Activated CD4-positive, alpha-beta memory T cell treated with anti-CD3 and anti-CD28 coated beads, Interleukin-2, amount 10 ng/mL, durations not matched to agents 7 days and 5 days (primary cell): Measurements from ENCODE around the gene ASB10. TPM values are rescaled to one million over a fixed set of nuclear protein-coding genes. Genes with fewer than 3 reads are reported as not detected.

Experiments
- CTCF ChIA-PET: fragments of 350-600 bp; sonication (Branson Sonifier 250); formaldehyde crosslinking; loops from one replicate; lab custom pipeline; 2021; ENCODE audit warnings: antibody characterized with exemption, inconsistent platforms; lab: Charles Lee
- POLR2A ChIA-PET: fragments of 350-600 bp; sonication (Branson Sonifier 250); formaldehyde crosslinking; loops from one replicate; lab custom pipeline; 2021; ENCODE audit warnings: antibody characterized with exemption; lab: Charles Lee
- DNase-seq: peaks from one replicate; pipeline ENCODE4 v3.0.0-alpha.2; 2020
- H3K27ac Mint-ChIP-seq: one replicate; pipeline ENCODE4 v1.8.0; 2021; ENCODE audit warnings: mild to moderate bottlenecking, mixed read lengths
- H3K27me3 Mint-ChIP-seq: one replicate; pipeline ENCODE4 v1.8.0; 2021; ENCODE audit warnings: mixed read lengths
- H3K36me3 Mint-ChIP-seq: one replicate; pipeline ENCODE4 v1.8.0; 2021; ENCODE audit warnings: low read depth, mixed read lengths
- H3K4me1 Mint-ChIP-seq: one replicate; pipeline ENCODE4 v1.8.0; 2021; ENCODE audit warnings: mixed read lengths
- H3K4me3 Mint-ChIP-seq: one replicate; pipeline ENCODE4 v1.8.0; 2021; ENCODE audit warnings: mild to moderate bottlenecking, mixed read lengths
- H3K9me3 Mint-ChIP-seq: one replicate; pipeline ENCODE4 v1.8.0; 2021; ENCODE audit warnings: mixed read lengths
- total RNA-seq, 2 experiments: library from RNA; stranded (reverse); gene quantifications; one replicate each; pipeline ENCODE4 v1.2.3, GENCODE V29; 2021

ASB10 gene
- total RNA-seq, 2 experiments from 2014 or later, result not detected

GRCh38 chr7:151135525-151135845 lies 51.6 kb downstream of the ASB10 start:
- no peaks in the 10 kb centered on the region for H3K27me3 Mint-ChIP-seq
- H3K4me3 Mint-ChIP-seq, result no peak overlapping the region
- H3K9me3 Mint-ChIP-seq, result no peaks in the 10 kb centered on the region
- H3K36me3 Mint-ChIP-seq, result no peaks in the 10 kb centered on the region
- CTCF ChIA-PET, result interaction anchor here (0.6 to 1.0 kb wide), 2 partner anchors 11 to 1281 kb away, joined by 3 to 8 read pairs; no protein-coding TSS in a partner anchor
- no peak for DNase-seq
- H3K27ac Mint-ChIP-seq, result no peak overlapping the region
- POLR2A ChIA-PET, result no interaction called here
- no peaks in the 10 kb centered on the region for H3K4me1 Mint-ChIP-seq

GRCh38 chr7:151134743-151135524 lies 52.1 kb downstream of the ASB10 start:
- CTCF ChIA-PET, result interaction anchor here (0.6 to 1.0 kb wide), 2 partner anchors 11 to 1282 kb away, joined by 3 to 8 read pairs; no protein-coding TSS in a partner anchor

GRCh38 chr7:151133986-151134742 lies 52.9 kb downstream of the ASB10 start:
- no peaks in the 10 kb centered on the region for H3K9me3 Mint-ChIP-seq
- H3K4me3 Mint-ChIP-seq, result no peak overlapping the region
- H3K27ac Mint-ChIP-seq, result no peak overlapping the region
- DNase-seq, result no peak
- ChIA-PET POLR2A (no interaction called here), CTCF (interaction anchor here (1.1 kb wide), 1 partner anchor 10 kb away, joined by 6 read pairs; no protein-coding TSS in a partner anchor)
- H3K4me1 Mint-ChIP-seq, result no peaks in the 10 kb centered on the region
- H3K36me3 Mint-ChIP-seq, result no peaks in the 10 kb centered on the region
- H3K27me3 Mint-ChIP-seq, result no peaks in the 10 kb centered on the region

More at GRCh38 chr7:151134743-151135524, 52.1 kb downstream of the ASB10 start:
- H3K4me1 Mint-ChIP-seq, result no peaks in the 10 kb centered on the region
- H3K9me3 Mint-ChIP-seq, result no peaks in the 10 kb centered on the region
- POLR2A ChIA-PET, result no interaction called here
- no peak overlapping the region for H3K27ac Mint-ChIP-seq
- no peak overlapping the region for H3K4me3 Mint-ChIP-seq
- H3K27me3 Mint-ChIP-seq, result no peaks in the 10 kb centered on the region
- no peak for DNase-seq
- H3K36me3 Mint-ChIP-seq, result no peaks in the 10 kb centered on the region

- POLR2A ChIA-PET, result no interaction called here
- H3K27ac Mint-ChIP-seq, result no peak overlapping the region
- H3K4me1 Mint-ChIP-seq, result no peaks in the 10 kb centered on the region
- no peak for DNase-seq
- CTCF ChIA-PET, result interaction anchor here (1.1 kb wide), 1 partner anchor 10 kb away, joined by 6 read pairs; no protein-coding TSS in a partner anchor
- no peaks in the 10 kb centered on the region for H3K9me3 Mint-ChIP-seq
- H3K27me3 Mint-ChIP-seq, result no peaks in the 10 kb centered on the region
- H3K36me3 Mint-ChIP-seq, result no peaks in the 10 kb centered on the region
- no peak overlapping the region for H3K4me3 Mint-ChIP-seq
Observed at GRCh38 chr7:151133266-151133985, 53.6 kb downstream of the ASB10 start.

- no peaks in the 10 kb centered on the region for H3K9me3 Mint-ChIP-seq
- POLR2A ChIA-PET, result no interaction called here
- no peaks in the 10 kb centered on the region for H3K27me3 Mint-ChIP-seq
- no peak for DNase-seq
- H3K36me3 Mint-ChIP-seq, result no peaks in the 10 kb centered on the region
- no peak overlapping the region for H3K4me3 Mint-ChIP-seq
- no peaks in the 10 kb centered on the region for H3K4me1 Mint-ChIP-seq
- H3K27ac Mint-ChIP-seq, result no peak overlapping the region
- CTCF ChIA-PET, result interaction anchor here (1.1 to 1.7 kb wide), 2 partner anchors 9 to 22 kb away, joined by 5 to 6 read pairs; no protein-coding TSS in a partner anchor
Observed at GRCh38 chr7:151132461-151133205, 54.4 kb downstream of the ASB10 start.

- no peak overlapping the region for H3K27ac Mint-ChIP-seq
- no peaks in the 10 kb centered on the region for H3K9me3 Mint-ChIP-seq
- DNase-seq, result no peak
- no peaks in the 10 kb centered on the region for H3K36me3 Mint-ChIP-seq
- H3K27me3 Mint-ChIP-seq, result no peaks in the 10 kb centered on the region
- H3K4me1 Mint-ChIP-seq, result no peaks in the 10 kb centered on the region
- ChIA-PET CTCF (interaction anchor here (1.2 to 1.7 kb wide), 2 partner anchors 21 to 40 kb away, joined by 3 to 5 read pairs; no protein-coding TSS in a partner anchor), POLR2A (no interaction called here)
- H3K4me3 Mint-ChIP-seq, result no peak overlapping the region
Observed at GRCh38 chr7:151131592-151132293, 55.3 kb downstream of the ASB10 start.

- H3K4me3 Mint-ChIP-seq, result no peak overlapping the region
Observed at GRCh38 chr7:151131224-151131591, 55.8 kb downstream of the ASB10 start.

GRCh38 chr7:151130741-151131157 lies 56.3 kb downstream of the ASB10 start:
- POLR2A ChIA-PET, result no interaction called here
- CTCF ChIA-PET, result no interaction called here
- H3K9me3 Mint-ChIP-seq, result no peaks in the 10 kb centered on the region
- H3K4me1 Mint-ChIP-seq, result no peaks in the 10 kb centered on the region
- H3K27ac Mint-ChIP-seq, result no peak overlapping the region
- H3K27me3 Mint-ChIP-seq, result no peaks in the 10 kb centered on the region
- no peak for DNase-seq
- H3K4me3 Mint-ChIP-seq, result no peak overlapping the region
- H3K36me3 Mint-ChIP-seq, result no peaks in the 10 kb centered on the region

More at GRCh38 chr7:151131224-151131591, 55.8 kb downstream of the ASB10 start:
- Mint-ChIP-seq H3K27me3 (no peaks in the 10 kb centered on the region), H3K4me1 (no peaks in the 10 kb centered on the region), H3K36me3 (no peaks in the 10 kb centered on the region), H3K9me3 (no peaks in the 10 kb centered on the region), H3K27ac (no peak overlapping the region)
- DNase-seq, result no peak
- ChIA-PET POLR2A (no interaction called here), CTCF (interaction anchor here (1.2 to 1.7 kb wide), 2 partner anchors 20 to 41 kb away, joined by 3 to 5 read pairs; no protein-coding TSS in a partner anchor)

- no peak overlapping the region for H3K27ac Mint-ChIP-seq
- no peak for DNase-seq
- no peaks in the 10 kb centered on the region for H3K4me1 Mint-ChIP-seq
- ChIA-PET CTCF (interaction anchor here (1.3 kb wide), 1 partner anchor 38 kb away, joined by 3 read pairs; no protein-coding TSS in a partner anchor), POLR2A (no interaction called here)
- H3K27me3 Mint-ChIP-seq, result no peaks in the 10 kb centered on the region
- no peak overlapping the region for H3K4me3 Mint-ChIP-seq
- H3K36me3 Mint-ChIP-seq, result no peaks in the 10 kb centered on the region
- no peaks in the 10 kb centered on the region for H3K9me3 Mint-ChIP-seq
Observed at GRCh38 chr7:151129960-151130591, 57.0 kb downstream of the ASB10 start.

GRCh38 chr7:151129117-151129959 lies 57.7 kb downstream of the ASB10 start:
- Mint-ChIP-seq H3K9me3 (no peaks in the 10 kb centered on the region), H3K4me1 (no peaks in the 10 kb centered on the region), H3K36me3 (no peaks in the 10 kb centered on the region), H3K27me3 (no peaks in the 10 kb centered on the region), H3K27ac (no peak overlapping the region), H3K4me3 (no peak overlapping the region)
- no peak for DNase-seq
- ChIA-PET CTCF (interaction anchor here (1.3 kb wide), 1 partner anchor 39 kb away, joined by 3 read pairs; no protein-coding TSS in a partner anchor), POLR2A (interaction anchor here (1.0 kb wide), 1 partner anchor 12 kb away, joined by 3 read pairs; no protein-coding TSS in a partner anchor)

- ChIA-PET CTCF (no interaction called here), POLR2A (interaction anchor here (1.0 kb wide), 1 partner anchor 11 kb away, joined by 3 read pairs; no protein-coding TSS in a partner anchor)
- no peak for DNase-seq
- Mint-ChIP-seq H3K4me1 (peaks cover 2% of the 10 kb centered on the region), H3K27me3 (no peaks in the 10 kb centered on the region), H3K9me3 (no peaks in the 10 kb centered on the region), H3K4me3 (no peak overlapping the region), H3K27ac (no peak overlapping the region), H3K36me3 (no peaks in the 10 kb centered on the region)
Observed at GRCh38 chr7:151128716-151129115, 58.3 kb downstream of the ASB10 start.
